Mucosa of descending colon (tissue), 3 donors: Measurements from ENCODE around the gene NSUN7. TPM values are rescaled to one million over a fixed set of nuclear protein-coding genes. Genes with fewer than 3 reads are reported as not detected.

Experiments used
- ATAC-seq: fragments of 200-7000 bp; cut with Tn5 transposase; one replicate; pipeline ENCODE4 v1.9.1; 2020; ENCODE audit warnings: mild to moderate bottlenecking, moderate library complexity
- DNase-seq, 3 donors: peaks; one replicate each; pipeline ENCODE4 v3.0.0-alpha.2; 2020
- H3K36me3 ChIP-seq: fragments of 200-600 bp; one replicate; pipeline ENCODE4 v1.8.0; 2021; ENCODE audit warnings: low read depth, mild to moderate bottlenecking
- H3K4me1 ChIP-seq: fragments of 200-600 bp; one replicate; pipeline ENCODE4 v1.8.0; 2021; ENCODE audit warnings: low read depth, mild to moderate bottlenecking
- H3K4me3 ChIP-seq: fragments of 200-600 bp; one replicate; pipeline ENCODE4 v1.8.0; 2021; ENCODE audit warnings: mild to moderate bottlenecking
- H3K9me3 ChIP-seq: fragments of 200-600 bp; one replicate; pipeline ENCODE4 v1.8.0; 2021; ENCODE audit warnings: mild to moderate bottlenecking
- CTCF ChIP-seq: fragments of 200-600 bp; IDR thresholded peaks from one replicate; pipeline ENCODE4 v1.8.0; 2022; ENCODE audit warnings: antibody characterized with exemption, mild to moderate bottlenecking
- intact Hi-C, 2 donors: fragments of 100-400 bp; cut with DNase I in 1 of 2; cut with micrococcal nuclease in 1 of 2; formaldehyde crosslinking; loops; one replicate each; pipeline versions ENCODE4 v1.11.0 to v1.11.1; 2022; cut with DNase I, micrococcal nuclease
- total RNA-seq, 3 donors: library from RNA; stranded (reverse); fragmentation: NEBNext Ultra II Directional in 2 of 3; extraction: Animal tissue kit (Norgen Biotek cat#: 25700) in 2 of 3; gene quantifications; one replicate each; pipeline versions ENCODE4 v1.2.1 to v1.2.4, GENCODE V29; 2021 to 2023
- donor health status: DM: no; HTN: no; CAD: no; lungs with moderate emphysema.
- donor health status: DM: no; HTN: no; CAD: no.
- donor health status: DM: no; HTN: yes; CAD: no.

Gene NSUN7
- total RNA-seq, 3 donors from 2014 or later, result 5.6 to 18.1 (median 11.7) TPM

- DNase-seq (no peak), ATAC-seq (no peak)
- Histone ChIP-seq H3K36me3 (no peaks in the 10 kb centered on the region), H3K4me3 (no peak overlapping the region), H3K4me1 (no peaks in the 10 kb centered on the region), H3K9me3 (no peaks in the 10 kb centered on the region)
- TF ChIP-seq CTCF, result no peak
- intact Hi-C loops, result no loop called here
Measured at GRCh38 chr4:40782876-40783275, 33.1 kb downstream of the NSUN7 start.

GRCh38 chr4:40785727-40786126 is 36.0 kb downstream of the NSUN7 start:
- no peak overlapping the region for H3K4me3 ChIP-seq
- DNase-seq (no peak), ATAC-seq (no peak)
- H3K4me1 ChIP-seq, result no peaks in the 10 kb centered on the region
- TF ChIP-seq CTCF, result no peak
- no peaks in the 10 kb centered on the region for H3K36me3 ChIP-seq
- intact Hi-C loops, result no loop called here
- no peaks in the 10 kb centered on the region for H3K9me3 ChIP-seq

GRCh38 chr4:40788331-40788730 is 38.6 kb downstream of the NSUN7 start:
- no peak for DNase-seq
- no peak for ATAC-seq
- Histone ChIP-seq H3K36me3 (no peaks in the 10 kb centered on the region), H3K9me3 (no peaks in the 10 kb centered on the region), H3K4me1 (no peaks in the 10 kb centered on the region), H3K4me3 (no peak overlapping the region)
- intact Hi-C loops, result no loop called here
- no peak for TF ChIP-seq CTCF

- no peak for TF ChIP-seq CTCF
- DNase-seq, result no peak
- intact Hi-C loops, result no loop called here
- no peak overlapping the region for H3K4me3 ChIP-seq
- H3K9me3 ChIP-seq, result no peaks in the 10 kb centered on the region
- no peak for ATAC-seq
- no peaks in the 10 kb centered on the region for H3K36me3 ChIP-seq
- H3K4me1 ChIP-seq, result no peaks in the 10 kb centered on the region
Measured at GRCh38 chr4:40789031-40789430, 39.3 kb downstream of the NSUN7 start.

GRCh38 chr4:40789771-40790170 is 40.0 kb downstream of the NSUN7 start:
- Histone ChIP-seq H3K4me1 (no peaks in the 10 kb centered on the region), H3K9me3 (no peaks in the 10 kb centered on the region), H3K36me3 (no peaks in the 10 kb centered on the region), H3K4me3 (no peak overlapping the region)
- ATAC-seq (no peak), DNase-seq (no peak)
- TF ChIP-seq CTCF, result no peak
- intact Hi-C loops, result no loop called here

GRCh38 chr4:40800064-40800463 is 50.3 kb downstream of the NSUN7 start:
- TF ChIP-seq CTCF, result no peak

More at GRCh38 chr4:40800064-40800463, 50.3 kb downstream of the NSUN7 start:
- intact Hi-C loops, result no loop called here
- Histone ChIP-seq H3K4me3 (no peak overlapping the region), H3K4me1 (no peaks in the 10 kb centered on the region), H3K9me3 (no peaks in the 10 kb centered on the region), H3K36me3 (no peaks in the 10 kb centered on the region)
- ATAC-seq (no peak), DNase-seq (no peak)
